COLO668 (cell line): ENCODE measurements around the gene DNAAF3.

ENCODE experiments used
- DNase-seq: peaks from one replicate; lab custom pipeline; 2025; ENCODE audit not compliant: unreplicated experiment; lab: John Stamatoyannopoulos, UW

The DNAAF3 gene

GRCh38 chr19:55116859-55117662 lies 49.4 kb downstream of the DNAAF3 start, which contains the start of gene PPP1R12C:
Gene PPP1R12C (minus strand): TSS chr19:55117637. CDS start chr19:55117543, 94 bp downstream.
- peak; percentile 66 for DNase-seq

GRCh38 chr19:55116232-55116858 lies 50.1 kb downstream of the DNAAF3 start:
- DNase-seq: peak; percentile 31

- no peak for DNase-seq
Observed at GRCh38 chr19:55115446-55116065, 50.9 kb downstream of the DNAAF3 start.

- no peak for DNase-seq
Observed at GRCh38 chr19:55114566-55115145, 51.8 kb downstream of the DNAAF3 start.

GRCh38 chr19:55113570-55114039 lies 52.8 kb downstream of the DNAAF3 start:
- DNase-seq: peak; percentile 12

- DNase-seq: no peak
Observed at GRCh38 chr19:55112777-55113569, 53.4 kb downstream of the DNAAF3 start.

GRCh38 chr19:55112246-55112776 lies 54.1 kb downstream of the DNAAF3 start:
- no peak for DNase-seq

GRCh38 chr19:55111238-55111831 lies 55.1 kb downstream of the DNAAF3 start:
- DNase-seq: no peak

GRCh38 chr19:55109527-55110291 lies 56.7 kb downstream of the DNAAF3 start:
- no peak for DNase-seq
